OCI-LY7 (cell line): ENCODE measurements around the gene MAP3K3.

Source experiments
- EZH2phosphoT487 ChIP-seq: fragments of 200-600 bp; sonication (generic); IDR thresholded peaks from 2 replicates; pipeline ENCODE4 v1.6.1; 2018; ENCODE audit warnings: low read depth, borderline replicate concordance, mild to moderate bottlenecking, mixed run types, antibody characterized with exemption, low read length, moderate library complexity, mixed read lengths
- TF ChIP-seq, protein P1 (sequence below): fragments of 200-600 bp; sonication (generic); conservative IDR thresholded peaks from 2 replicates; pipeline ENCODE4 v1.5.1; 2014; ENCODE audit warnings: mild to moderate bottlenecking, antibody characterized with exemption, low read length, moderate library complexity, mixed read lengths

DNA sequence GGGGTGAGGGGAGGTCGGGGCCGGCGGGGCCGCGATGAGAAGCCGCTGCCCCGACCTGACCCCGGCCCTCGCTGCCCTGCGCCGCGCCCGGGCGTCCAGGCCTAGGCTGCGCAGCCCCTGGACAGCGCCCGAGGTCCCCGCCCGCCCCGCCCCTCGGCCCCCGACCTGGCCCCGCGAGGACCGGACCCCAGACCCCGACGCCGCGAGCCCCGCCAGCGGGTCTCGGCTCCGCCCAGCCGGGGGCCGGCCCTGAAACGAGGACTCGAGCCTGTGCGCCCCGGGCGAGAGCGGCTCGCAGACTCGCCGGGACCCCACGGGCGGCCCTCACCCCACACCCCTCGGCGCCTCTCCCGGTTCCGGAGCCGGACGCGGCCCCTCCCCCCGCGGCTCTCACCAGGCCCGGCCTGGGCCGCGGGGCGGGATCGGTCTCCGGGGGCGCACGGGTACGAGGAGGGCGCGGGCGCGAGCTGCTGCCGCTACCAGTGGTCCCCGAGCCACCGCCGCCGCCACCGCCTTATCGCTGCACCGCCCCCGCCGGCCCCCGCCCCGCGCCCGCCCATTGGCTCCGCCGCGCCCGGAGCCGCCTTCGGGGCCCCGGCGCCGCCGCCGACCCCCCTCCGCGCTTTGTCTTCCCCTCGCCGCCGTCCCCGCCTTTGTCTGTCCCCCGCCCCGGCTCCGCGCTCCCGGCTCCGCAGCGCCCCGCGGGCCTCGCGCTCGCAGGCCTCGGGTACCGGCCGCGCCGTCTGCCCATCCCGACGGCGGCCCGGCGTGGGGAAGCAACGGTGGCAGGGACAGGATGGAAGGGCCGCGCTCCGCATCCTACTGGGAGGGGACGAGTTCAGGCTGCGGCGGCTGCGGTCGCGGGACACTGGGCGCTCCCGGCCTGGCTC is 77.7 kb downstream of the MAP3K3 start, which contains the start of gene LIMD2:
- TF ChIP-seq, protein P1, sequence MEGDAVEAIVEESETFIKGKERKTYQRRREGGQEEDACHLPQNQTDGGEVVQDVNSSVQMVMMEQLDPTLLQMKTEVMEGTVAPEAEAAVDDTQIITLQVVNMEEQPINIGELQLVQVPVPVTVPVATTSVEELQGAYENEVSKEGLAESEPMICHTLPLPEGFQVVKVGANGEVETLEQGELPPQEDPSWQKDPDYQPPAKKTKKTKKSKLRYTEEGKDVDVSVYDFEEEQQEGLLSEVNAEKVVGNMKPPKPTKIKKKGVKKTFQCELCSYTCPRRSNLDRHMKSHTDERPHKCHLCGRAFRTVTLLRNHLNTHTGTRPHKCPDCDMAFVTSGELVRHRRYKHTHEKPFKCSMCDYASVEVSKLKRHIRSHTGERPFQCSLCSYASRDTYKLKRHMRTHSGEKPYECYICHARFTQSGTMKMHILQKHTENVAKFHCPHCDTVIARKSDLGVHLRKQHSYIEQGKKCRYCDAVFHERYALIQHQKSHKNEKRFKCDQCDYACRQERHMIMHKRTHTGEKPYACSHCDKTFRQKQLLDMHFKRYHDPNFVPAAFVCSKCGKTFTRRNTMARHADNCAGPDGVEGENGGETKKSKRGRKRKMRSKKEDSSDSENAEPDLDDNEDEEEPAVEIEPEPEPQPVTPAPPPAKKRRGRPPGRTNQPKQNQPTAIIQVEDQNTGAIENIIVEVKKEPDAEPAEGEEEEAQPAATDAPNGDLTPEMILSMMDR, result no peak
- TF ChIP-seq EZH2phosphoT487, result no peak
